ENCODE data around the gene GREB1. TPM values are rescaled to one million over a fixed set of nuclear protein-coding genes. Genes with fewer than 3 reads are reported as not detected.

GREB1 gene
- total and polyA plus RNA-seq, 2 experiments from 2014 or later: 12.0 to 35.0 TPM

DNA sequence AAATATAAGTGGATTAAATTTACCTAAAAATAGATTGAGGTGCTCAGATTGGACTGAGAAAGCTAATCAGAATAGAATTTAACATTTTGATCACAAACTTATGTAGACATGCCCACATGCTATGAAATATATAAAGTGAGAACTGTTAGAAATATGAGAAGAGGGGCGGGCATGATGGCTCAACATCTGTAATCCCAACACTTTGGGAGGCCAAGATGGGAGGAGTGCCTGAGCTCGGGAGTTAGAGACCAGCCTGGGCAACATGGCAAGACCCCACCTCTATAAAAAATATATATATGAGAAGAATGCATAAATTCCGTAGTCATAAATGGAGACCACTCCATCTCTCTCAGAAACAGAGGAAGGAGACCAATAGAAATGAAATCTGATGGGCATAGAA, 110.4 kb downstream of the GREB1 start (continued):
- TF ChIP-seq ZNF462 (CRISPR knock-in tag; IDR thresholded peaks at IDR 0.05) (no peak), JUNB (IDR thresholded peaks at IDR 0.05; ENCODE audit: unreplicated experiment) (no peak), EZH2 (IDR thresholded peaks at IDR 0.05; ENCODE audit: low read depth, unreplicated experiment) (no peak), ZNF331 (CRISPR knock-in tag; IDR thresholded peaks at IDR 0.05; ENCODE audit: low read depth) (no peak)

GRCh38 chr2:11646530-11646929, 112.7 kb downstream of the GREB1 start:
- no peak overlapping the region for H3K4me3 ChIP-seq
- peaks cover 13% of the 10 kb centered on the region; the same call in 2 of the 3 replicates for H3K36me3 Mint-ChIP-seq (ENCODE audit: low read depth)
- no peaks in the 10 kb centered on the region for H4K20me1 ChIP-seq (replicated peaks; ENCODE audit: insufficient read depth)
- H3K9me2 ChIP-seq (ENCODE audit: insufficient read depth): no peaks in the 10 kb centered on the region
- no peak overlapping the region for H3K4me2 ChIP-seq
- H3K79me2 ChIP-seq (replicated peaks; ENCODE audit: insufficient read depth): no peaks in the 10 kb centered on the region
- H3K27me3 ChIP-seq (ENCODE audit: insufficient read depth): no peaks in the 10 kb centered on the region
- 0 out of 2 replicates have a peak, but pooled peaks cover 3% of the 10 kb centered on the region for H3K36me3 ChIP-seq (ENCODE audit: insufficient read depth)
- no peak overlapping the region for H3K27ac ChIP-seq (ENCODE audit: low read depth)
- no peak overlapping the region for H3K27ac Mint-ChIP-seq
- no peaks in the 10 kb centered on the region for H3K9me3 Mint-ChIP-seq
- H3K27me3 Mint-ChIP-seq (ENCODE audit: insufficient read depth, low read depth, poor library complexity): no peaks in the 10 kb centered on the region
- ATAC-seq (no peak), DNase-seq (ENCODE audit: low spot score) (no peak)
- no peak overlapping the region for H2AFZ ChIP-seq
- no peaks in the 10 kb centered on the region for H3K4me1 ChIP-seq (ENCODE audit: insufficient read depth)
- peaks cover 3% of the 10 kb centered on the region; the same call in 1 of the 3 replicates for H3K4me1 Mint-ChIP-seq
- H3F3A ChIP-seq (replicated peaks; ENCODE audit: low read depth): no peaks in the 10 kb centered on the region
- H3K4me3 Mint-ChIP-seq: no peak overlapping the region
- TF ChIP-seq, protein P1, sequence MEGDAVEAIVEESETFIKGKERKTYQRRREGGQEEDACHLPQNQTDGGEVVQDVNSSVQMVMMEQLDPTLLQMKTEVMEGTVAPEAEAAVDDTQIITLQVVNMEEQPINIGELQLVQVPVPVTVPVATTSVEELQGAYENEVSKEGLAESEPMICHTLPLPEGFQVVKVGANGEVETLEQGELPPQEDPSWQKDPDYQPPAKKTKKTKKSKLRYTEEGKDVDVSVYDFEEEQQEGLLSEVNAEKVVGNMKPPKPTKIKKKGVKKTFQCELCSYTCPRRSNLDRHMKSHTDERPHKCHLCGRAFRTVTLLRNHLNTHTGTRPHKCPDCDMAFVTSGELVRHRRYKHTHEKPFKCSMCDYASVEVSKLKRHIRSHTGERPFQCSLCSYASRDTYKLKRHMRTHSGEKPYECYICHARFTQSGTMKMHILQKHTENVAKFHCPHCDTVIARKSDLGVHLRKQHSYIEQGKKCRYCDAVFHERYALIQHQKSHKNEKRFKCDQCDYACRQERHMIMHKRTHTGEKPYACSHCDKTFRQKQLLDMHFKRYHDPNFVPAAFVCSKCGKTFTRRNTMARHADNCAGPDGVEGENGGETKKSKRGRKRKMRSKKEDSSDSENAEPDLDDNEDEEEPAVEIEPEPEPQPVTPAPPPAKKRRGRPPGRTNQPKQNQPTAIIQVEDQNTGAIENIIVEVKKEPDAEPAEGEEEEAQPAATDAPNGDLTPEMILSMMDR (conservative IDR thresholded peaks at IDR 0.05; ENCODE audit: low read depth in 2 of 2): no peak
- TF ChIP-seq ETS1 (IDR thresholded peaks at IDR 0.05) (no peak), ZNF114 (CRISPR knock-in tag; IDR thresholded peaks at IDR 0.05) (no peak), ZNF462 (CRISPR knock-in tag; IDR thresholded peaks at IDR 0.05) (no peak)
